Fibroblast of pulmonary artery (primary cell): ENCODE results near the gene PSEN1.

Experiments
- DNase-seq: peaks from one replicate; pipeline ENCODE4 v3.0.0-alpha.2; 2010; ENCODE audit warnings: low read depth
- H3K4me3 ChIP-seq: replicated peaks from 2 replicates; pipeline ENCODE4 v1.5.1; 2011; ENCODE audit warnings: low read depth, mild to moderate bottlenecking, control low read depth, low read length, moderate library complexity
- TF ChIP-seq, protein P1 (sequence below): IDR thresholded peaks from 2 replicates; pipeline ENCODE4 v1.5.1; 2011; ENCODE audit warnings: mild to moderate bottlenecking, control low read depth, low read length, inconsistent platforms; ENCODE audit errors: missing control alignments

Gene PSEN1

DNA sequence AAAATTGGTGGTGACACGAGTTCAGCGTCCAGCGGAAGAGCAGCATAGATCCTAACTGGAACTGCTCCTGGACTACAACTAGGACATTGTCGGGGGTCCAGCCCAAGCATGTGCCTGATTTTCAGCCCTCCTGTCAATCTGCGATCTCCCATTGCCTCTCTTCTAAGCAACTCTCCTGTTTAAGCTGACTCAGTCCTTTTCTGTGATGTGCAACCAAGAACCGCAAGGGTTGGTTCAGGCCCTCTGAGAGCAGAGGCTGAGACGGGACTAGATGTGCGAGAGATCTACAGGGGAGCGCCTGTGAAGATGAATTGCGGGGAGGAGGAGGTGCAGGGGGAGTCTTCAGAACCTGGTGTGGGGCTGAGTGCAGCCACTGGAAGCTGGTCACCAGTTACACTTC lies 97.3 kb downstream of the PSEN1 start:
- TF ChIP-seq, protein P1, sequence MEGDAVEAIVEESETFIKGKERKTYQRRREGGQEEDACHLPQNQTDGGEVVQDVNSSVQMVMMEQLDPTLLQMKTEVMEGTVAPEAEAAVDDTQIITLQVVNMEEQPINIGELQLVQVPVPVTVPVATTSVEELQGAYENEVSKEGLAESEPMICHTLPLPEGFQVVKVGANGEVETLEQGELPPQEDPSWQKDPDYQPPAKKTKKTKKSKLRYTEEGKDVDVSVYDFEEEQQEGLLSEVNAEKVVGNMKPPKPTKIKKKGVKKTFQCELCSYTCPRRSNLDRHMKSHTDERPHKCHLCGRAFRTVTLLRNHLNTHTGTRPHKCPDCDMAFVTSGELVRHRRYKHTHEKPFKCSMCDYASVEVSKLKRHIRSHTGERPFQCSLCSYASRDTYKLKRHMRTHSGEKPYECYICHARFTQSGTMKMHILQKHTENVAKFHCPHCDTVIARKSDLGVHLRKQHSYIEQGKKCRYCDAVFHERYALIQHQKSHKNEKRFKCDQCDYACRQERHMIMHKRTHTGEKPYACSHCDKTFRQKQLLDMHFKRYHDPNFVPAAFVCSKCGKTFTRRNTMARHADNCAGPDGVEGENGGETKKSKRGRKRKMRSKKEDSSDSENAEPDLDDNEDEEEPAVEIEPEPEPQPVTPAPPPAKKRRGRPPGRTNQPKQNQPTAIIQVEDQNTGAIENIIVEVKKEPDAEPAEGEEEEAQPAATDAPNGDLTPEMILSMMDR, result no peak
- H3K4me3 ChIP-seq, result no peak overlapping the region
- DNase-seq, result no peak

DNA sequence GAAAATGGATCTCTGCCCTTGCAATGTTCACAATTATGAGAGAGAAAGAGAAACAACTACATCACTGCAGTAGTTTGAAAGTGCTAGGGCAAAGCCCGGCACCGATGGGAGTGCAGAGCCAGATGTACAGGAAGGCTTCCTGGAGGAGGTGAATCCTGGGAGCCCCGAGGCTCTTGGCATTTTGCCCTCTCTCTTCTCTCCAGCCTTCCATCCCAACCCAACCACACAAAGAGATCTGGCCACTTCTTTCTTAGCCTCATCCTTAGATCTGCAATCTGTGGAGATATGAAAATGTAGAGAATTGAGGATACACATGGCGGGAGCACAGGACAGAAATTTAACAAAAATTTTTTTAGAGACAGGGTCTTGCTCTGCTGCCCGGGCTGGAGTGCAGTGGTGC lies 97.7 kb downstream of the PSEN1 start:
- TF ChIP-seq, protein P1, result no peak
- DNase-seq, result no peak
- no peak overlapping the region for H3K4me3 ChIP-seq

DNA sequence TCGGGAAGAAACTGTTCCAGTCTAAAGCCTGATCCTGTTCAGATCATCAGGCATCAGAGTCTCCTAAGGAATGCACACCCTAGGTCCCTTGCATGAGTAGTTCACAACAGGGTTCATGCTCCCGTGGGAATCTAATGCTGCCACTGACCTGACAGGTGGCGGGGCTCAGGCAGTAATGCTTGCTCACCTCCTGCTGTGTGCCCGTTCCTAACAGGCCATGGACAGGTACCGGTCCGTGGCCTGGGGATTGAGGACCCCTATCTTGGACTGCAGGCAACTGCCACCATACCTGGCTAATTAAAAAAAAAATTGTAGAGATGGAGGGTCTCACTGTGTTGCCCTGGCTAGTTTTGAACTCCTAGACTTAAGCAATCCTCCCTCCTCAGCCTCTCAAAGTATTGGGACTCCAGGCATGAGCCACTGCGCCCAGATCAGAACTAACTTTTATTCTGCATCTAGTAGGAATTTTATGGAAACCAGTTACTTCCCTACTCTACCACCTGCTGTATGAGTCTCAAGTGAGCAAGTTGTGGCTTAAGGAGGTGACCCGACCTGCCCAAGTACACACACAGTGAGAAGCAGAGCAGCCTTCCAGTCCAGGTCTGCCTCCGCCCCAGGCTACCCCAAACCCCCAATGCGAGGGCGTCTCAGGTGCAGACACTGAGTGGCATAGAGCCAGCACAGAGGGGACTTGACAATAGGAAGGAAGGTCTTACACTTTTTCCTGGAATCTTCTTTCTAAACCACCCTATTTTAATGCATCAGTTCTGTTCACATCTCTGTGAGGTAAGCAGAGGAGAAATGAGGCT lies 98.5 kb downstream of the PSEN1 start:
- TF ChIP-seq, protein P1, result no peak
- H3K4me3 ChIP-seq, result no peak overlapping the region
- DNase-seq, result no peak

DNA sequence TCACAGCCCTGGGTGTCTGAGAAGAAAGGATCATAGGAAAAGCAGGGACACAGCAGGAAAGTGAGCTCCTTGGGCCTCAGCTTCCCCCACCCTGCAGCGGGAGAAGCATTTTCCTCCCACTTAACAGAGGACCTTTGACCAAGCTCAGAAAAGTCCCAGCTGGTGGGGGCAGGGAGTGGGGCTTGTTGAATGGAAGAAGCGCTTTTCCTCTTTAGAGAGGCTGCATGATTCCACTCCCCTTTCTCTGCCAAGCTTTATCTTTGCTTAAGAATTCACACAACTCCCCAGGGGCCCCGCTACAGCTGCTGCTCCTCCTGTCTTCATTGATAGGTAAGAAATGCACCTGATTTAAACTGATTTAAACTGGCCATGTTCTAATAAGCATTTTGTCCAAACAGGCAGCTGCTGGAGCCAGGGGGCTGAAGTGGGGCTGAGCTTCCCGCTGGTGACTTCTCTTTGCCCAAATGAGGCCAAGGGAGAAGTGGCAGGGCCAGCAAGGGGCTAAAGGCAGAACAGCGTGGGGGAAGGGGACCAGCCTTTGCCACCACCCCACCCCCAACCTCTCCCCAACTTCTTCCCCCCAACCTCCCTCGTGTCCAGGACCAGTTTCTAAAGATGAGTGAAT lies 99.3 kb downstream of the PSEN1 start:
- peak; percentile 77 for DNase-seq
- H3K4me3 ChIP-seq, result no peak overlapping the region
- TF ChIP-seq, protein P1, result no peak

DNA sequence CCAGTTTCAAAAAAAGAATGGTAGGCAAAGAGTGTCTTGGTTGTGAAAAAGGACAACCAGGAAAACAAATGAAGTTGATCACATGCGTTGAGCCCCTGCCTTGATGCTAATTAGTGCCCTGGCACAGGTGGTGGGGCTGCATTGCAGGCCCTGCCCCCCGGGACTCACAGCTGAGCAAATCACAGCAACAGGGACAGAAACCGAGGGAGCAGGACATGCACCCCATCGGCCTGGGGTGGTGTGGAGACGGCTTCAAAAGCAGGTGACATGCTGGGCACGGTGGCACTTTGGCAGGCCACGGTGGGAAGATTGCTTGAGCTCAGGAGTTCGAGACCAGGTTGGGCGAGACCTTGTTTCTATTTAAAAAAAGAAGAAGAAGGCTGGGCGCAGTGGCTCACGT lies 99.8 kb downstream of the PSEN1 start:
- no peak overlapping the region for H3K4me3 ChIP-seq
- DNase-seq, result no peak
- TF ChIP-seq, protein P1, result no peak

DNA sequence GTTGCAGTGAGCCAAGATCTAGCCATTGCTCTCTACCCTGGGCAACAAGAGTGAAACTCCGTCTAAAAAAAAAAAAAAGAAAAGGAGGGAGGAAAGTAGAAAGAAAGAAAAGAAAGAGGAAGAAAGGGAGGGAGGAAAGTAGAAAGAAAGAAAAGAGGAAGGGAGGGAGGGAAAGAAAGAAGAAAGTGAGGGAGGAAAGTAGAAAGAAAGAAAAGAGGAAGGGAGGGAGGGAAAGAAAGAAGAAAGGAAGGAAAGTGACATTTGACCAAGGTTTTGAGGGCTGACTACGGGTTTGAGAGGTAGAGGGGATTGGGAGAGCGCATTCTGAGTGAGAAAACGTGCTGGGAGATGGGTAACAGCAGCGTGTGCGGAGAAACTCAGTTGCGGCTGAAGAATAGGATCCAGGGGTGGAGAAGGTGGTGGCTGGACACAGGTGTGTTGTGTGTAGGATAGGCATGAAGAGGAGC lies 100.5 kb downstream of the PSEN1 start:
- TF ChIP-seq, protein P1, result no peak
- DNase-seq, result no peak
- H3K4me3 ChIP-seq, result no peak overlapping the region
